IMR-90 (cell line): Measurements from ENCODE around the gene RTL9. TPM values are rescaled to one million over a fixed set of nuclear protein-coding genes. Genes with fewer than 3 reads are reported as not detected.

ENCODE experiments used
- MAFK ChIP-seq: IDR thresholded peaks from 2 replicates; pipeline ENCODE4 v1.6.1; 2012; ENCODE audit warnings: low read depth, low read length, improper control_type of control experiment
- microRNA-seq, 2 experiments: library from miRNA; stranded (forward) in 1 of 2; unstranded in 1 of 2; fragments of 10-50 nt in 1 of 2; fragments of <30 nt in 1 of 2; gene quantifications in 1 of 2; microRNA quantifications in 1 of 2; one replicate each; pipeline versions ENCODE3 to v1.1.0; 2013 to 2020; ENCODE audit not compliant: insufficient read depth in 1 of 2, insufficient read length in 1 of 2, unreplicated experiment in 1 of 2
- polyA plus RNA-seq, 3 experiments: library from polyadenylated mRNA; depleted of rRNA; stranded (reverse); fragments of >200 nt; gene quantifications; 2 replicates each; pipeline ENCODE4 v1.2.3, GENCODE V29; 2012; ENCODE audit warnings: low replicate concordance in 1 of 3
- small RNA-seq, 5 experiments: library from RNA; depleted of rRNA; stranded (forward); fragments of <200 nt; gene quantifications; one replicate each; pipeline ENCODE3, GENCODE V24; 2012
- total RNA-seq: library from RNA; depleted of rRNA; stranded (reverse); fragments of >200 nt; gene quantifications from 2 replicates; pipeline ENCODE4 v1.2.3, GENCODE V29; 2012; rRNA removed

Gene RTL9
- total and polyA plus RNA-seq, 2 of the 4 experiments (the other 2 are of a cell fraction): 0.26 to 0.90 TPM

DNA sequence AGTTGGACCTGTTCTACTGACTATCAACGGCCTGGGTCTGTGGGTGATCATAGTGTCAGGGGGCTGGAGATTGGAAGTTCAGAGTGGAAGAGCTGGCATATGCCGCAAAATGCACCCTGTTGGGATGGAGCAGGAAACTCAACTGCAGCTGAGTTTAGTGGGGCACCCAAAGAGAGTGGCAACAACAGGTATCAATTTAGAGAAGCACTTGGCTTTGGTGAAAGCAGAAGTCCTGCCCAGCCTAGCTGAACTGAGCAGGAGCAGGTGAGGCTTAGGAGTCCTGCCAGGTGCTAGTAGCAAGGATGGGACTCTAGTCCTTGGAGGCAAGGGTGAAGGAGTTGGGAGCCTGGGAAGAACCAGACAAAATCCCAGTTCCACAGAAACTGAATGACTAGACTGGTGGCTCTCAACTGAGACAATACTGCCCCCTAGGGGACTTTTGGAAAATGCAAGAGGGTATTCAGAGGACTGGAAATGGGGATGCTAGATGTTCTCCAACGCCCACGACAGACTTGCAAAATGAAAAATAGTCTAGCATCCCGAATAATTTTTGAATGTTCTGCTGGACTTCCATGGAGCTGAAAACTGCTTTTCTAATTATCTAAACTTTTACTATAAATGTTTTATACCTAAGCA is 49.4 kb downstream of the RTL9 start (continued):
- no peak for TF ChIP-seq MAFK

Small RNA genes lying within 50 kb of the gene (microRNA-seq; reads per million reads assigned to microRNA genes)
- not detected for gene GNG5P2 (ENCODE audit: insufficient read depth, insufficient read length)

Small RNA genes lying within 50 kb of the gene (small RNA-seq; reads per million reads assigned to genes)
- gene GNG5P2: 0 reads per million in 5 experiments

Other genes with a start within 250 kb of the RTL9 start
- gene AMMECR1, start 40.8 kb upstream of the RTL9 start, total RNA-seq: 11.3 and 19.4 TPM in 2 replicates
- gene AMMECR1, start 40.8 kb upstream of the RTL9 start, polyA plus RNA-seq (2012; rRNA removed): 5.7 and 7.0 TPM in 2 replicates